ENCODE measurements around the gene HSFX4.
"Not testable (repeated sequence)": the region's sequence is repeated elsewhere in the genome, so short reads cannot be mapped to it uniquely, and the experiment has no call there.

Gene HSFX4, protein sequence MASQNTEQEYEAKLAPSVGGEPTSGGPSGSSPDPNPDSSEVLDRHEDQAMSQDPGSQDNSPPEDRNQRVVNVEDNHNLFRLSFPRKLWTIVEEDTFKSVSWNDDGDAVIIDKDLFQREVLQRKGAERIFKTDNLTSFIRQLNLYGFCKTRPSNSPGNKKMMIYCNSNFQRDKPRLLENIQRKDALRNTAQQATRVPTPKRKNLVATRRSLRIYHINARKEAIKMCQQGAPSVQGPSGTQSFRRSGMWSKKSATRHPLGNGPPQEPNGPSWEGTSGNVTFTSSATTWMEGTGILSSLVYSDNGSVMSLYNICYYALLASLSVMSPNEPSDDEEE

GRCh38 chrX:149929400-149929799 lies at the start of gene HSFX4:
HSFX4 (plus strand) TSS chrX:149929573; CDS start chrX:149929645, 72 bp downstream.
- DNase-seq = not testable (repeated sequence)

DNA sequence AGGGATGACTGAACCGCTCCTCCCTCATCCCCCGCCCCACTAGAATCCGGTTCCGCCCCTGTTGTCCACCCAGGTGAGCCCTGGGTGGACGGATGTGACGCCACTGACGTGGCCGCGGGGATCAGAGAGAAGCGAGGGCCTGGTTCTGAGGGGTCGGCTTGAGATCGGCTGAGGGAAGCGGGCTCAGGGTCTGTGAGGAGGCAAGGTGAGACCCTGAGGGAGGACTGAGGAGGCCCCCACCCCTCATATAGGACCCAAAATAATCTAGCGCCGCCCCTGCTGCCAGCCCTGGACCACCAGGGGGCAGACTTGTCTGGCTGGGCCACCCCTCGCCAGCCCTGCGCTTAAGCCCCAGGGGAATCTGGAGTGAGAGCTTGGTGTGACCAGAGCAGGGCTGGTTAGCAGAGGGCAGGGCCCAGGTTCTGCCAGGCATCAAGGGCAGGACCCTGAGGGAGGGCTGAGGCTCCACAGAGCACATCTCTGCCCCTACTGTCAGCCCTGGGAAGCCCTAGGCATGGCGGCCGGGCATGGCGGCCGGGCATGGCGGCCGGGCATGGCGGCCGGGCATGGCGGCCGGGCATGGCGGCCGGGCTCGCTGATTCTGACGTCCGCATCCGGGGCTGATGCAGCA lies 48.2 kb upstream of the HSFX4 start, which contains the start of gene MAGEA8:
Gene MAGEA8 (plus strand): TSS at position 103 of the 631 bp plus-strand sequence. CDS start 3,090 bp downstream, outside the sequence.
- peak; percentile 71 for DNase-seq

DNA sequence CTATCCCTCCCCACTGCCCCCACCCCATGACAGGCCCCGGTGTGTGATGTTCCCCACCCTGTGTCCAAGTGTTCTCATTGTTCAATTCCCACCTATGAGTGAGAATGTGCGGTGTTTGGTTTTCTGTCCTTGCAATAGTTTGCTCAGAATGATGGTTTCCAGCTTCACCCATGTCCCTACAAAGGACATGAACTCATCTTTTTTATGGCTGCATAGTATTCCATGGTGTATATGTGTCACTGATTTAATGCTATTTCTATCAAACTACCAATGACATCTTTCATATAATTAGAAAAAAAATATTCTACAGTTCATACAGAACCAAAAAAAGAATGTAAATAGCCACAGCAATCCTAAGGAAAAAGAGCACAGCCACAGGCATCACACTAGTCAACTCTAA lies 38.5 kb upstream of the HSFX4 start:
- DNase-seq = not testable (repeated sequence)

- DNase-seq = no peak
Measured at GRCh38 chrX:149898554-149898953, 30.8 kb upstream of the HSFX4 start.

DNA sequence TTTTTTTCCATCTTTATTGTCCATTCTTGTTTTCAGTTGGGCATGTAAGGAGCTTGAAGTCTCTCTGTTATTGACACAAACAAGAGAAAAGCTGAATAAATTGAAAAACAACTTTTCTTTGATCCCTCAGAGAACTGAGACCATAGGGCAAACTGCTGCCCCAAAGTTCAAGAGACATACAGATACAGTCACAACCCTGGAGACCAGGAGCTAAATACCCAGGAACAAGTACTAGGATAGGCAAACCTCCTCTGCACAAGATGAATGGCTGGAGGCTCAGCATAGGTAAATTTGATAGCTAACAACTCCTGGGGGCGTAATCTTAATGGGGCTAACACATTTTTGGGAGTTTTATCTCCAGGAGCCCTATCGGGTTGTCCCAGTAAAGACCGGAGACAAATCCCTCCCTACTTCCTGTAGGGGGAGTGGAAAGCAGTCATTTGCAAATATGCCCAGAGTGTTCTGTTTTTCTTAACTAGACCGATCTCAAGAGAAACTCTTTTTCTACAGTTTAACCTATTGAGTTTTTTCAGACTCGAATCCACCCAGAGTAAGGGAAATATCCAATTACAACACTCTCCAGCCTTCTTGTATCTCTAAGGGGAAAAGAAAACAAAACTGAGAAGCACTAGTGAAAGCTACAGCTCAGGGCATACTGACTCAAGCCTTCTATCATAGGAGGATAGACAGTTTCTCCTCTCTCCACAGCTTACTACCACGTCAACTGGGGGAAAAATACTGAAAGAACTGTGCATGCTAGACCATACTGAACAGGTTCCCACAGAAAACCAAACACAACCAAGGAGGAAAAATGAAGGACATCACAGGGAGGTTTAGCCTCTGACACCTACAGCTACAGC lies 25.3 kb upstream of the HSFX4 start:
- DNase-seq = no peak

DNA sequence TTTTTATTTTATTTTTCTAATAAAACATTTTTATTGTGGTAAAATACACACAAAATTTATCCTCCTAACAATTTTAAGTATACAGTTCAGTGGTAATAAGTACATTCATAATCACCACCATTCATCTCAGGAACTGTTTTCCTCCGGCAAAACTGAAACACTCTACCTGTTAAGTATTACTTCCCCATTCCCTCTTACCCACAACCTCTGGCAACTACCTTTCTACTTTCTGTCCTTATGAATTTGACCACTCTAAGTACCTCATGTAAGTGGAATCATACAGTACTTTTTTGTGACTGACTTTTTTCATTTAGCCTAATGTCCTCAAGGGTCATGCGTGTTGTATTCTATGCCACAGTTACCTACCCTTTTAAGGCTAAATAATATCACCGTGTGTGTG lies 21.1 kb upstream of the HSFX4 start:
- DNase-seq = no peak

DNA sequence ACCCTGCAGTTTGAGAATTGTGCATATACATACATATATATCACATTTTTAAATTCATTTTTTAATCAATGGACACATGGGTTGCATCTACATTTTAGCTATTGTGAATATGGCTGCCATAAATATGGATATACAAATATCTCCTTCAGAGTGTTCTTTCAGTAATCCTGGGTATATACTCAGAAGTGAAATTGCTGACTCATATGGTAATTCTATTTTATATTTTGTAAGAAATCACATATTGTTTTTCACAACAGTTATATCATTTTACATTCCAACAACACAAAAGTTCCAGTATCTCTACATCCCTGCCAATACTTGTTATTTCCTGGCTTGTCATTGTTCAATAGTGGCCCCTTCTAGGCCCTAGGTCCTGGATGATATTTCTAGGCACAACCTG lies 20.6 kb upstream of the HSFX4 start:
- DNase-seq = no peak

DNA sequence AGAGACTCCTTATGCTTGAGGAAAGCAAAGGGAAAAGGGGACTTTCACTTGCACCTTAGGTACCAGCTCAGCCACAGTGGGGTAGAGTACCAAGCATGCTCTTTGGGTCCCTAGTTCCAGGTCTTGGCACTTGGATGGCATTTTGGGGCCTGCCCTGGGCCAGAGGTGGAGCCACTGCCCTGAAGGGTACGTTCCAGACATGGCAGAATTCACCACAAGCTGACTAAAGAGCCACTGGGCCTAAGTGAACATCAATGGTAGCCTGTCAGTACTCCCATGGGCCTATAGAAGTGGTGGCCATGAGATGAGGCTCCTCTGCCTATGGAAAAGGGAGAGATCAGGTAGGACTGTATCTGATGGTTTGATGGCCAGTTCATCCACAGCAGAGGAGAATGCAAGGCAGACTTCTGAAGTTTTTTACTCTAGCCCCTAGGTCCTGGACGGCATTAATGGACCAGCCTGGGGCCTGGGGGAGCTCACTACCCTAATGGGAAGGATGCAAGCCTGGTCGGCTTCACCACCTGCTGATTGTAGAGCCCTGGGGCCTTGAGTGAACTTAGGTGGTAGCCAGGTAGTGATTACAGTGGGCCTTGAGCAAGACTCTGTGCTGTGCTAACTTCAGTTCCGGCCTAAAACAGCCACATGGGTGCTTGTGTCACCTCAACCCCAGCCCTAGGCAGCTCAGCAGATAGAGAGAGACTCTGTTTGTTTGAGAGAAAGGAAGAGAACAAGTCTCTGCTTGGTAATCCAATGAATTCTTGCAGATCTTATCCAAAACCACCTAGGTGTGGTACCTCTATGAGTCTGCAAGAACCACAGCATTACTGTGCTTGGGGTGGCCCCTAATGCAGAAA lies 19.8 kb upstream of the HSFX4 start:
- no peak for DNase-seq

DNA sequence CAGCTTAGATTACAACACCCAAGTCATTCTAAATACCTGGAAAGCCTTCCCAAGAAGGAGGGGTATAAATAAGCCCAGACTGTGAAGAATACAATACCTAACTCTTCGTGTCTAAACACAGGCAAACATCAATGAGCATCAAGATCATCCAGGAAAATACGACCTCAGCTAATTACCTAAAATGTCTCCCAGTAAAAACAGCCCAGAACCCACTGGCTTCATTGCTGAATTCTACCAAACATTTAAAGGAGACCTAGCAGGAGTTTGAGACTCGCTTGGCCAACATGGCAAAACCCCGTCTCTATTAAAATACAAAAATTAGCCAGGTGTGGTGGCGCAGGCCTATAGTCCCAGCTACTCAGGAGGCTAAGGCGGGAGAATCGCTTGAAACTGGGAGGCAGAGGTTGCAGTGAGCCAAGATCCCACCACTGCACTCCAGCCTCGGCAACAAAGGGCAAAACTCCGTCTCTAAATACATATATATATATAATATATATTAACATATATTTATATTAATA lies 19.1 kb upstream of the HSFX4 start:
- no peak for DNase-seq

- DNase-seq = no peak
Measured at GRCh38 chrX:149916745-149917392, 12.5 kb upstream of the HSFX4 start.

GRCh38 chrX:149923836-149924235 lies 5.5 kb upstream of the HSFX4 start:
- DNase-seq = not testable (repeated sequence)

GRCh38 chrX:149924434-149924833 lies 4.9 kb upstream of the HSFX4 start:
- DNase-seq = not testable (repeated sequence)

- not testable (repeated sequence) for DNase-seq
Measured at GRCh38 chrX:149927245-149927963, 2.0 kb upstream of the HSFX4 start.

DNA sequence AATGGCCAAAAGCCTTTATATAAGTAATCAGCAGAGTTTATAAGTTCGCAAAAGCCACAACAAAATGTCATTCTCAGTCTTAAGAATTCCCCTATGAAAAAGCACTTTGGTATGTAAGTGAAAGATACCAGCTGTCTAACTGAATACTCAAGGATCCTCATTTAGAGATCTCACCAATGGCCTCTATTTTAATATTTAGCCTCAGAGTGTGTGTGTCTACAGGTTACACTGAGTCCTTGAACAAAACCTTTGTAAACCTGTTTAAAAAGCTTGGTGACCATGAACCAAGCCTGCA lies 1.5 kb upstream of the HSFX4 start:
- DNase-seq = not testable (repeated sequence)

DNA sequence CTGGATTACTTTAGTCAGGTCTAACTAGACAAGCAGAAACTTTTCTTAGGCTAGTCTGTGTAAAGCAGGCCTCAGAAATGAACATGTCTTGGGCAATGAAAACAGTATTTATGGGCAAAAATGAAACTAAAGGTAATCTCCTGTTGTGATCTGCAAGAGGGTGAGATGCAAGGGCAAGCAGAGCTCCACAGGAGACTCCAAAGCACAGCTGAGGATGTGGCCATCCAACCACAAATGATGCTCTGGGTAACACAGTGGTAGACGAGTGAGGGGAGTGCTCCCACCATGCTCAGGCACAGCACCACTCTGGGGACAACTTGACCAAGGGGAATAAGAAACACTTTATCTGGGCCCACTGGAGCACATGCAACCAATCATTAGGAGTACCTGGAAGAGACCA lies 738 bp upstream of the HSFX4 start:
- not testable (repeated sequence) for DNase-seq

DNA sequence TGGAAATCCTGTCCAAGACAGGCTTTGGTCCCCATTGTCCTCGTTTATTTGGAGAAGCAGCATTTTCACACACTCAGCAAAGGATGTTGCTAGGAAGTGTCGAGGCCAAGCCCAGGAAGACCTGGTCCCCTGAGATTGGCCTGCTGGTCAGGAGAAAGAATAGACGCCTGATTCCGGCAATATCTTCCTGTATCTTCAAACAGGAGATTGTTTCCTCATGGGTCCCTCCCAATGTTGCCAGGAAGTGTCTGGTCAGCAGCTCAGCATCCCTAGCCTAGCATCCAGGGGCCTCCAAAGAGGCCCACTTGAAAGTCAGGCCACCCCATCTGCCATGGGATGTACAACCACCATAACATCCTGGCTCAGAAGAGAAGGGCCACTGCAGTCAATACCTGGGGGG lies 2.0 kb downstream of the HSFX4 start:
- DNase-seq = not testable (repeated sequence)

GRCh38 chrX:149932150-149932549 lies 2.8 kb downstream of the HSFX4 start:
- DNase-seq = not testable (repeated sequence)

GRCh38 chrX:149932970-149933369 lies 3.6 kb downstream of the HSFX4 start:
- DNase-seq = not testable (repeated sequence)

GRCh38 chrX:149933547-149933946 lies 4.2 kb downstream of the HSFX4 start:
- DNase-seq = not testable (repeated sequence)

GRCh38 chrX:149937328-149937727 lies 8.0 kb downstream of the HSFX4 start:
- not testable (repeated sequence) for DNase-seq

- no peak for DNase-seq
Measured at GRCh38 chrX:149937871-149938426, 8.6 kb downstream of the HSFX4 start.

Measured in activated CD8-positive, alpha-beta memory T cell treated with anti-CD3 and anti-CD28 coated beads for 24 hours (primary cell).